Measurements from ENCODE around the gene CHD3.

The CHD3 gene

DNA sequence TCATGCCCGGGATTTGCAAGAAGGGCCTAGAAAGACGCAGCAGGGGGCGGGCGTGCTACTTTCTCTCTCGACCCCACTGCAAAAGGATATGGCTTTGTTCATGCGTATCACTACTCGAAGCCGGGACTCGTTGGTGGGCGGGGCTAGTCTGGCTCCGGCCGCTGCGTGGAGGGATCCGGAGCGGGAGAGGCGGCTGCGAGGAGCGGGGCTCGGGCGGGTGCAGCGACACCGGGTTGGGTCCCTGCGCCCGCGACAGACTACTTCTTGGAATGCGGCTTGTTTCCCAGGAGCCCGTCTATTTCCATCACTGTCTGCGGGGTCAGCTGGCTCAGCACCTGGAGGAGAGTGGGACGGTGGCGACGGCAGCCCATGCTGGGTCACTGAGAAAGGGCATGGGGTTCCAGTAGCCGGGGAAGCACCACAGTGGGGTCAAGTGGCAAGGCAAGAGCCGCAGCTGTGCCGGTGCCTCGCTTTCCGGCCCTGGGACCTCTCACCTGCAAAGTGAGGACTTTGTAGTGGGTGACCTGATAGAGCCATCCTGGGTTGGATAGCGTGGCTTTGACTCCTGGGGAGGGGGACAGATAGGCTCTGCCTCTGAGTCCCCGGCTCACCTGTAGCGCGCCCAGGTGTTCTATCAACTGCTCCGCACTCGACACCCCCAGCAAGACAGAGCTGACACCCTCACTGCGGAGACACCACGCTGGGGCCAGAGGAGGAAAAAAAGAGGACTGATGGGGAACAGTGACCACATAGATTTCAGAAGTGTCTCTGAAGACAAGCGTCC, 34.4 kb downstream of the CHD3 start:
- peak; percentile 72 for DNase-seq (ENCODE audit: low read depth)
- peak overlapping the region; percentile 24 for H3K4me3 ChIP-seq (ENCODE audit: low read depth, low read length)

DNA sequence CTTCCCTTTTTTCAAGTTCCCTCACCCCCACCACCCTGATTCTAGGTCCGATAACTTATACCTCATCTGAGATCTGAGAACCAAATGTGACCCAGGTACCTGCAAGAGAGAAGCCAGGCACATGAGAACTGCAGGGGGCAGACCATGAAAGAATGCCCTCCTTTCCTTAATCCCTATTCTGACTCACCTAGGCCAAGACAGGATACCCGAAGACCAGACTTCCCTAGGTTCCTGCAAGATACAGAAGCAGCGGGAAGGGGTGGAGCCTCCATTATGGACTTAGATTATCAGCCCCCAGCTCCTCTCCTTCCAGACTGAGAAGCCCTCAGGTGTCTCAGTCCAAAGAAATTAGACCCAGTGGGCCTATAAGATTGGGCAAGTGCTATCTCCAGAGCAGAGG, 39.0 kb downstream of the CHD3 start:
- DNase-seq (ENCODE audit: low read depth), result no peak
- no peak overlapping the region for H3K4me3 ChIP-seq (ENCODE audit: low read depth, low read length)
- TF ChIP-seq, protein P1, sequence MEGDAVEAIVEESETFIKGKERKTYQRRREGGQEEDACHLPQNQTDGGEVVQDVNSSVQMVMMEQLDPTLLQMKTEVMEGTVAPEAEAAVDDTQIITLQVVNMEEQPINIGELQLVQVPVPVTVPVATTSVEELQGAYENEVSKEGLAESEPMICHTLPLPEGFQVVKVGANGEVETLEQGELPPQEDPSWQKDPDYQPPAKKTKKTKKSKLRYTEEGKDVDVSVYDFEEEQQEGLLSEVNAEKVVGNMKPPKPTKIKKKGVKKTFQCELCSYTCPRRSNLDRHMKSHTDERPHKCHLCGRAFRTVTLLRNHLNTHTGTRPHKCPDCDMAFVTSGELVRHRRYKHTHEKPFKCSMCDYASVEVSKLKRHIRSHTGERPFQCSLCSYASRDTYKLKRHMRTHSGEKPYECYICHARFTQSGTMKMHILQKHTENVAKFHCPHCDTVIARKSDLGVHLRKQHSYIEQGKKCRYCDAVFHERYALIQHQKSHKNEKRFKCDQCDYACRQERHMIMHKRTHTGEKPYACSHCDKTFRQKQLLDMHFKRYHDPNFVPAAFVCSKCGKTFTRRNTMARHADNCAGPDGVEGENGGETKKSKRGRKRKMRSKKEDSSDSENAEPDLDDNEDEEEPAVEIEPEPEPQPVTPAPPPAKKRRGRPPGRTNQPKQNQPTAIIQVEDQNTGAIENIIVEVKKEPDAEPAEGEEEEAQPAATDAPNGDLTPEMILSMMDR (IDR thresholded peaks at IDR 0.05; ENCODE audit: insufficient read depth, low read depth, low read length, missing control alignments), result no peak

More for the DNA sequence above, 34.4 kb downstream of the CHD3 start:
- TF ChIP-seq, protein P1 (IDR thresholded peaks at IDR 0.05; ENCODE audit: insufficient read depth, low read depth, low read length, missing control alignments), result no peak

DNA sequence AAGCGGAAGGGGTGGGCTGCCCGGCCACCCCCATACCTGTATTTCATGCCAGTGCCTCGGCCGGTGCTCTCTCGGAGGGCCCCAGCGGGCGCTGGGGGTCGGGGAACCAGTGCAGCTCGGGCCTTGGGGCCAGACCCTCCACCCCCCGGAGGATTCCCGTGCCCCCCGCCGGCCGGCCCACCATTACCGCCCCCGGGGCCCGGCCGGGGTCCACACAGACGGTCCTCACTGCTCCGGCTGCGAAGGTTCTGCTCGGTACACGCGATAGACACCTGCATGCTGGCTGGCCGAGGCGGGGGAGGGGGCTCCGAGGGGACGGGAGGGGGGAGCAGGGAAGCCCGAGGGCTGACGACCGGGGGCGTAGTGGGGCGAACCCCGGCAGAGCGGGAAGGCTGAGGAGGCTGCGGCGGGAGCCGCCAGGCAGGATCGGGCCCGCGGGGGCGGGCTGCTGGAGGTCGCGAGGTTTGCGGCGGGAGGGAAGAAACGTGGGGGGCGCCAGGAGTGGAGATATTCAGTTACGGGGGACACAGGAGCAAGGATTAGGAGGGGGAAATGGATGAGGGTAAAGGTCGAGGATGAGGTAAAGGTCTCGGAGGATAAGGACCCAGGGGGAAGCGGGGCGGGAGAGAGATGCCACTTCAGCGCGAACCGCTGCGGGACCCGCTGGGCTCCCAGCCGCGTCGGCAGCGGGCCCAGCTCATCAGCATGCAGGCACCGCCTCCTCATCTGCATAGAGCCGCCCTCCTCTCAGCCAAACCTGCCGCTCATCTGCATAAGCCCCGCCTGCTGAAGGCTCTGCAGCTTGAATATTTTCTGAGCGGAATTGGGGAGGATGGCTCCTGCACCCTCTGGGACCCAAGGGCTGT, 40.8 kb downstream of the CHD3 start, which contains the start of gene KCNAB3:
Gene KCNAB3 (minus strand): TSS at position 699 of the 866 bp plus-strand sequence. CDS start 421 bp downstream, at position 278.
- DNase-seq (ENCODE audit: low read depth), result peak; percentile 84
- TF ChIP-seq, protein P1 (IDR thresholded peaks at IDR 0.05; ENCODE audit: insufficient read depth, low read depth, low read length, missing control alignments), result no peak
- H3K4me3 ChIP-seq (ENCODE audit: low read depth, low read length), result no peak within 1 kb of the TSS

DNA sequence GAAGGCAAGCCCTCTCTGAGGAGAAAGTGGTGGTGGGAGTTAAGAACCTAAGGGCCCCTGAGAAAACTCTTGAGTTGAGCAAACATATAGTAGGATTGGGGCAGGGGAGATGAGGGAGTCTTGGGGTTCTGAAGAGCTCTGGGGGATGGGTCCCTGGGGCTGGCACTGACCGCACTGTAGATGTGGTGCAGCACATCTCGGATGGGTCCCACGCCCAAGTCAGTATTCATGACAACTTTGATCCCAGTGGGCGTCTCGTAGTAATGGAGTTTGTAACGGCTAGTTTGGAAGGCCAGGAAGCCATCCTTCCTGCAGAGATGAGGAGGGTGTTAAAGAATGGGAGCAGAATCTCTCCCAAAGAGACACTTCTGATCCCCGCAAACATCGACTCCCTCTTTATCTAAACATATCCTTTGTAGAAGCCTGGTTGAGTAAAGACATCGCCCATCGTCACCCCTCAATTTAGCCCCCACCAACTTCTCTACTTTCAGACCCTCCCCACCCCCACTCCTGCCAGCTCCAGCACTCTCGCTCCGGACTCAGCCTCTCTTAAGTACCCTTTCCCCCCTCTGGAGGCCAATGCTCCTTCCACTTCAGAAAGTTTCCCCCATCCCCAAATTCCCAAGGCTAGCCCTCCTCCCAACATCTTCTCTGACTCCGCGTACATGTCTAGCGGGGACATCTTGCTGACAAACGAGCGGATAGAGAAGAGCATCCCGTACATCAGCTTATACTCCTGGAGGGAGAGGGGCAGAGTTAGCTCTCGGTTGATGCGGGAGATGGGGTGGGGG, 42.4 kb downstream of the CHD3 start:
- TF ChIP-seq, protein P1 (IDR thresholded peaks at IDR 0.05; ENCODE audit: insufficient read depth, low read depth, low read length, missing control alignments), result no peak
- peak overlapping the region; percentile 74 for H3K4me3 ChIP-seq (ENCODE audit: low read depth, low read length)
- peak; percentile 19 for DNase-seq (ENCODE audit: low read depth)

DNA sequence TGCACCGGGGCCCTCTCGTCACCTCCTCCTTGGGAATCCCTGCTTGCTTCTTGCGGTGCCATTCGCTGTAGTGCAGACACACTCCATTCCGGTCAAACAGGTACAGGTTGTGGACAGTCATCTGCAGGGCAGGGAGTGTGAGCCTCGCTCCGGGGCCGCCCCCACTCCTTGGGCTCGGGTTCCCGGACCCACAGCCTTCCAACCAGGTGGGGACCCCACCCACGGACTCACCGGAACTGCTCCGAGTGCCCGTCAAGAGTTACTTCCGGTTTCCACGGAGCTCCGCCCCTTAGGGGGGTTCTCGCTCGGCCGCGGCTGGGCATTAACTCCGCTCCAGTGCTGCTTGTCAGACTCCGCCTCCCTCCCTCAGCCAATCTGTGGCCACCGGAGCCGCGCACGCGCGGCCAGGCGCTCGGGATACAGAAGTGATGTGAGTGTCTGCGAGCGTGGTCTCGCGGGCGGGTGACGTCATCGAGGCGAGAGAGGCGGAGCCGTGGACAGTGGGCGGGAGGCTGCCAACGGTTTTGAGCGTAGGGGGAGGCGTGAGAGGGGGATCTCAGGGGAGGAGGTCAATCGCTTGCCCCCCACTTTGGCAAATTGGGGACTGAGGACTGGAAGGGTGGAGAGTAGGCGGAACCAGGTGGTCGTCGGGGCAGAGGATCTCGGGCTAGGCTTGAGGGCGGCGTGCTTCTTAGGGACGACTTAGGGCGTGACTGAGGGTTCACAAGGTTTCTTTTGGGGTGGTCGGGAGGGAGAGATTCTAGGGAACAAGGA, 43.3 kb downstream of the CHD3 start, which contains the start of the genes CNTROB and TRAPPC1:
Gene CNTROB (plus strand): TSS at position 498 of the 774 bp plus-strand sequence. CDS start 874 bp downstream, outside the sequence.
Gene TRAPPC1 (minus strand): TSS at position 238 of the 774 bp plus-strand sequence. CDS start 117 bp downstream, at position 121.
- H3K4me3 ChIP-seq (ENCODE audit: low read depth, low read length), result peak within 1 kb of the TSS; percentile 74
- peak; percentile 99 for DNase-seq (ENCODE audit: low read depth)
- TF ChIP-seq, protein P1 (IDR thresholded peaks at IDR 0.05; ENCODE audit: insufficient read depth, low read depth, low read length, missing control alignments), result no peak

All from GM12865 (cell line).